Limb (tissue), 2 donors: ENCODE measurements around the gene TPO.

Source experiments
- DNase-seq, 2 donors: peaks; one replicate each; pipeline ENCODE4 v3.0.0-alpha.2; 2016; ENCODE audit errors: extremely low spot score in 2 of 2

Gene TPO

DNA sequence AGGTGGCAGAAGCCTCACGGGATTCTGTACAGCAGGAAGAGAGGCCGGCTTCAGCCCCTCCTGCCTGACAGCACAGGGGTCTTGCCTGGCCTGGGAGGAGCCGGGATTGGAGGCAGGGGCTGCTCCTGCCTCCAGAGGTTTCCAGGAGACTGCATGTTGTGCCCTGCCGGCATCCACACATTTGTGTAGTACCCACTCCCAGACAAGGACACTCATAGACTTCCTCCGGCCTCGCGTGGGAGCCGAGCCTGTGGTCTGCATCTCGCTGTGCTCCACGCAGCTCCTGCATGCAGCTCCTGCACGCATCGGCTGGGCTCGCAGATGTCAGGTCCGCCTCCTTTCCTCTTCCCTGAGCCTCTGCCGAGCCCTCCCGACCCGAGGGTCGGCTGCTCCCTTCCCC is 34.7 kb downstream of the TPO start:
- DNase-seq: no peak

DNA sequence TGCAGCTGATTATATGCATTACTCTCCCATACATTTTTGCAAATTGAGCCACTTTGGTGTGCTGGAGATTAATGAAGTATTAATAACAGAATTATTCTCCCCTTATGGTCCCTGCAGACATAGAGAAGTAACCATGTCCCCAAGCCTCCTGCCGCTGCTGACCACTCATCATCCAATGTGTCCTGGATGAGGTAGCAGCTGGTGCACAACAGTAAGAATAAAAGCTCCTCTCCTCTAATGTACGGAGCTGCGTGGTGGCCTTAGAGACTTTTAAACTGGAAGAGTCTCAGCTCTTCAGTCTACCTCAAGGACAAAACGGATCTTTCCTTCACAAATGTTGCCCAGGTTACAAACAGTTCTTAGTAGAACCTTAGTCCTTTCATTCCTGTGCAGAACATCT is 37.7 kb downstream of the TPO start:
- no peak for DNase-seq

DNA sequence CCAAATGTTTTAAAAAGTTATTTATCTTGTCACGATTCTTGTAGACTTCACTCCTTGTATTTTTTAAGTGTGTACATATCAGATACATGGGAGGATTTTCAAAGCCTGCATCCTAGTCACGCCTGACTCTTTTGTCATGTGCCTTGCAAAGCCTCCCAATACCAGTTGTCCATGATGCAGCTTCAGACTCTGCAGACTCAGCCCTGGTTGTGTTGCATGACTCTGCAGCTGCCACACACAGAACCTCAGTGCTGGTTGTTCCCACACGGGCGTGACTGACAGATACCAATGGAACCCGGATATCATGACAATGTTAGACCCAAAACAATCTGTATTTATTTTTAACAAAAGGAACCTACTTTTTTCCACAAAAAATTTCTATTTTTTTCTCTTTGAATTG is 38.2 kb downstream of the TPO start:
- DNase-seq: no peak

DNA sequence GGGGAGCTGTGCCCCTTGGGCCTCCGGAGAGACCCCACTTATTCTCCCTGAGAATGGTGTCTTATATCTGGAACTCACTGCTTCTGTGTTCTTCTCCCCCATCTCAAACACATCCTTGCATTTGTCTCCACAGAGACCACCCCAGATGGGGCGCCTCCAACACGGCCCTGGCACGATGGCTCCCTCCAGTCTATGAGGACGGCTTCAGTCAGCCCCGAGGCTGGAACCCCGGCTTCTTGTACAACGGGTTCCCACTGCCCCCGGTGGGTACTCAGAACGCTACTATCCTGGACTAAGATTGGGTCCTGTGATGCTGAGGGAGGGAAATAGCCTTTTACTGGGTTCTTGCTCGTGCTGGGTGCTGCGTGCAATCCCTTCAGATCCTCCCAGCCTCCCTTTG is 40.3 kb downstream of the TPO start:
- no peak for DNase-seq

DNA sequence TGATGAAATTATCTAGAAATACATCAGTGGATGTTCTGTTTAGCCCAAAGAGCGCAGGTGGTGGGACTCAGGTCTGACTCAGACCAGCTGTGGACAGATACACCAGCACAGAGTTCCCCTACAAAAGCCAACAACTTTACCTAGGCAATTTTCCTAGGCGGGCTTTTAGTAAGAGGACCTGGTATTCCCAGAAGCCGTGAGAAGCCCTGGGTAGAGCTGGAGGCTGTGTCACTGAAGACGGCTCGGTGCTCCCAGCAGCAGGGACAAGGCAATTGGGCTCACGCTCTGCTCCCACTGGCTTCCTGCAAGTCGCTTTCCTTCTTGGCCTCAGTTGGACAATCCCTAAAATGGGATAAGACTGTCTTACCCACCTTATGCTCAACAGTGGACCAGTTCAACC is 41.1 kb downstream of the TPO start:
- DNase-seq: no peak

DNA sequence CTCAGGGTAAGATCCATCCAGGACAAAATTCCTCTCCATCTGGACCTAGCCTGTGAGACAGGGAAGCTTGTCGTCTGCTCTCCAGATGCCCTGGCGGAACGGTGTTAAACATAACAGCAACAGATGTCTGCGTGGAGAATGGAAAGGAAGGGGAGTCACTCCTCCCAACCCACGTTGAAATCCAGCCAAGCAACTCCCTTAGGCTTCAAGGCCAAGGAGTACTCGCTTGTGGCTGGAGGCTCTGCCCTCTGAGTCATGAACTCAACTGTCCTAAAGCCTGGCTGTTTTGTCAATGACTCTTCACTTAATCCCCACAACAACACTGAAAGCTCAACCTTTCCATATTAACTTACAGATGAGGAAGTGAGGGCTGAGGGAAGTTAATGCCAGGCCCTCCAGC is 42.2 kb downstream of the TPO start:
- peak in 1 of 2 donors; percentile 1 for DNase-seq

DNA sequence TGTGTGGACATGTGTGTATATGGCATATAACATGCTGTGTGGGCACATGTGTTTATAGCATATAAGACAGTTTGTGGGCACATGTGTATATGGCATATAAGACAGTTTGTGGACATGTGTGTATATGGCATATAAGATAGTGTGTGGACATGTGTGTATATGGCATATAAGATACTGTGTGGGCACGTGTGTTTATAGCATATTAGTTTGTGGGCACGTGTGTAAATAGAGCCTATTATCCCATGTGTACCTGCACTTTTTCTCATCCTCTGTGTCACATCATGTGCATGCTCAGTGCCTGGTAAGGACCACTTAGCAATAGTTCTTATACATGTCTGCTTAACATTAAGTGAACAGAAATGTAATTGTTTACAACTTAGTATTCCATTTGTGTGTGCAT is 45.2 kb downstream of the TPO start:
- DNase-seq: no peak

DNA sequence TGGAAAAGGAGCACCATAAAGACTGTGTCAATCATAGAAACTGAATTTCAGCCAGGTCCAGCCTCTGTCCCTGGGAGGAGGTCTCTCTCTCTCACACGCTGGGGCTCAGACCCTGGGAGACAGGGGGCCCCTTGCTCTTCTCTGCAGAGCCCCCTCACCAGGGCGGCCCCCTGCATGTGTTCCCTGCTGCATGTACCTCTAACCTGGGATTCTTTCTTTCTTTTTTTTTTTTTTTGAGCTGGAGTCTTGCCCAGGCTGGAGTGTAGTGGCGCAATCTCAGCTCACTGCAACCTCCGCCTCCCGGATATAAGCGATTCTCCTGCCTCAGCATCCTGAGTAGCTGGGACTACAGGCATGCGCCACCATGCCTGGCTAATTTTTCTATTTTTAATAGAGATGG is 46.5 kb downstream of the TPO start:
- DNase-seq: no peak

DNA sequence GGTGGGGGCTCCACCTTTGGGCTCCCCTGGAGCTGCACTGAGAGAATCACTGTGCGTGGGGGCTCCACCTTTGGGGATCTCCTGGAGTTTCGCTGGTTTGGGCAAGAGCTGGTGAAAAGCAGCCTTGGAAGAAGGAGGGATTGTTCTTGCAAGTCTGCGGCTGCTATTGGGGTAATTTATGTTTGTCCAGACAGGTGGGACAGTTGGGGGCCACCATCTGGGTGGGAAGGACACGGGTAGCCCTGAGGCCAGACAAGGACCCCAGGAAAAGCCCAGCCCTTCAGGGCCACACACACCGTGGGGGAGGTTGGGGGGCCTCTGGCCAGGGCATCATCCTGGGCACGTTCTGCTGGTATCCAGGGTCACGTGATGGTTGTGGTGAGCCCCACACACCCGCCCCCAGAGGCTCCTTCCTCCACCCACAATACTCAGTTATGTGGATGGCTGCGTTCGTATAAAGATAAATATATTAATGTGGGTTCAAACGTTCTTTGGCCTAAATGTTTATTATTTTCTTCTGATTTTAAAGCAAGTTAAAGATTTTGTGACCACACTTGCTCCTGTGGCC is 47.7 kb downstream of the TPO start:
- no peak for DNase-seq

DNA sequence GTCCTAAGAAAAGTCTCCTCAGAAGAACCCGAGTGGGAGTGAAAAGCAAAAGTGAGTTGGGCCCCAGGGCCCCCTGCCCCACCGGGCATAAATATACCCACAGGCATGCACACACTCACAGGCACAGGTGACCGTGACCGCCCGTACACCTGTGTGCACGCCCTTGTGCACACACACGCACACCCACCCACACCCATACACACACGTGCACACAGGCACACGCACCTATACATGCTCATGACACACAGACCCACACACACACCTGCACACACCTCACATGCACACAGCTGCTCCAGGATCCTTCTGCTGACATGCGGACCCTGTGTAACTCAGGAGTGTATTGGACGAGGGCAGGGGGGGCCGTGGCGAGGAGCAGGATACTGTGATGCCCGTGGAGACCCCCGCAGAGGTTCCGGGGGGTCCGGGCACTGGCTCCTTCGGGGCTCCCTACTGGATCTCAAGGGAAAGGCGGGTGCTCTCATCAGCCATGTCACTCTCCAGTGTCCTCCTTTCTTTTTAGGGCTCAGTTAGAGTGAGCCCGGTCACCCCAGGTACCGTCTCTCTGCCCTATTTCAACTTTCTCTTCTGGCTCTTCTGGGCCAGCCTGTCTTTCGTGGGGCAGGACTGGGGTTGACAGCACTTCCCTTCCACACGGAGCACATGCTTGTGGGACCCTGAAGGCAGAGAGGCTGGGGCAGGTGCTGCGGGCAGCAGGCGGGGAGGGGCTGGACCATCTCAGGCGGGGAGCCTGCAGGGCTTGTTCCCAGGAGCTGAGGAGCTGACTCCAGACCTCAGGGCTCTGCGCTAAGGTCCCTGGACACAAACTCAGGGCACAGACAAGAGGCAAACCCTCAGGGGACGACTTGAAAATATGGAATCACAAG is 48.5 kb downstream of the TPO start:
- no peak for DNase-seq

DNA sequence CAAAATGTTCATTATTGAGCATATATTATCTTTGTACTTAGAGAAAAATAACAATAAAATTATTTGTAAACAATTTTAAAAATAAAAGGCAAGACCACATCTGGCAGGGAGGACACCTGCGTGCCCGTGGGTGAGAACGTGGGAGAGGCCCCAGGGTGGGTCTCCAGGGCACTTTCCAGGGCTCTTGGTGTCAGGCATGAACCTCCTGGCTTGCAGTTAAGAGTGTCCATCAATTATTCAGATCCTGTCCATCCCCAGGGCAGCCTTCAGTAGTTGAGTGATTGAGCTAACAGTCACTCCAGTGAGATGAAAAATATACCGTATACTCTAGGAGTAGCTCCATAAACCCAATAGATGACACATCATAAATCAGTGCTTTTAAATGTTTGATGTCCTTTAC is 49.7 kb downstream of the TPO start:
- no peak for DNase-seq

DNA sequence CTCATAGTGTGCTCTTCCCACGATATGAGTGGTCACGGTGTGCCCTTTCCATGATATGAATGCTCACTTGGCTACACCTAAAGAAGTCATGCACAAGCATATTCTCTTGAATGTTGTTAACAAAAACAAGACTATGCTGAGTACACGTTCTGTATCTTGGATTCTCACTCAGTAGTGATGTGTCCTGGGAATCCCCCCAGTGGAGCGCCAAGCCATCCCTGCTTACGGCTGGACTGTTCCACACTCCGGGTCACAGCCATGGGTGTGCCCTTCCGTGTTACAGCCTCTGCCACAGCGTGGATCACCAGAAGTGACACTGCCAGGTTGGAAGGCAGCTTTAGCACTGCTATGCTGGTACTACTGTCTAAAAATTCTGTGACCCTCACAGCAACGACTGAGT is 59.1 kb downstream of the TPO start:
- no peak for DNase-seq

DNA sequence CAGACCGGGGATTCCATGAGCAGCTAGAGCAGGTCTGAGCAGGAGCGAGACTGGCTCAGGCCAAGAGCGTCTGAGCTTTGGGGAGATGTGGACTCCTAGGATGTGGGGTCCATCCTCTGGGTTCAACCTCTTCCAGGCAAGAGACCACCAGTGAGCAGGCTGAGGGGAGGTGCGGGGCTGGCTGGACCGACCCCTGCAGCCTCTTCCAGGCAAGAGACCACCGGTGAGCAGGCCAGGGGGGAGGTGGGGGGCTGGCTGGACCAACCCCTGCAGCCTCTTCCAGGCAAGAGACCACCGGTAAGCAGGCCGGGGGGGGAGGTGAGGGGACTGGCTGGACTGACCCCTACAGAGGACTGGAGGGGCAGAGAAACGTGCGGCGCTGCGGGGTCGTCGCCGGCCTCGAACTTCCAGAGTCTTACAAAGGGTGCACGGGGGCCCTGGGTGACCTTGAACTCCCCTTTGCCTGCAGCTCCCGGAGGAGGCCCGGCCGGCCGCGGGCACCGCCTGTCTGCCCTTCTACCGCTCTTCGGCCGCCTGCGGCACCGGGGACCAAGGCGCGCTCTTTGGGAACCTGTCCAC is 63.4 kb downstream of the TPO start:
- no peak for DNase-seq

DNA sequence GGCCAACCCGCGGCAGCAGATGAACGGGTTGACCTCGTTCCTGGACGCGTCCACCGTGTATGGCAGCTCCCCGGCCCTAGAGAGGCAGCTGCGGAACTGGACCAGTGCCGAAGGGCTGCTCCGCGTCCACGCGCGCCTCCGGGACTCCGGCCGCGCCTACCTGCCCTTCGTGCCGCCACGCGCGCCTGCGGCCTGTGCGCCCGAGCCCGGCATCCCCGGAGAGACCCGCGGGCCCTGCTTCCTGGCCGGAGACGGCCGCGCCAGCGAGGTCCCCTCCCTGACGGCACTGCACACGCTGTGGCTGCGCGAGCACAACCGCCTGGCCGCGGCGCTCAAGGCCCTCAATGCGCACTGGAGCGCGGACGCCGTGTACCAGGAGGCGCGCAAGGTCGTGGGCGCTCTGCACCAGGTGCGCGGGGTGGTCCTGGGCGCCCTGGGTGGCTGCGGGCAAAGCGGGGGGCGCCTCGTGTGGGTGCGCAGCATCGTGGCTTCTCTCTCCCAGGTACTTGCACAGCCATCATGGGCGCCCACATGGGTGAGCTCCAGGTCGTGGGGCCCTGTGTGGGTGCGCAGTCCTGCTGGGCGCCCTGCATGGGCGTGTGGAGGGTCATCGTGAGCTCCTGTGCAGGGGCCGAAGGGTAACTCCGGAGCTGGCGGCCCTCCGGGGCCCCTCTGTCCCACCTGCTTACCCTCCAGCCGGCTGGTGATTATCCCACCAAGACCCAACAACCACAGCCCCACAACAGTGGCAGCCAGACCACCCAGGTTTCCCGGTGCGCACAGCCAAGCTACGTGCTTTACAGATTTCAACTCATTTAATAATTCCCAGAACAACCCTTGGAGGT is 64.2 kb downstream of the TPO start:
- no peak for DNase-seq

DNA sequence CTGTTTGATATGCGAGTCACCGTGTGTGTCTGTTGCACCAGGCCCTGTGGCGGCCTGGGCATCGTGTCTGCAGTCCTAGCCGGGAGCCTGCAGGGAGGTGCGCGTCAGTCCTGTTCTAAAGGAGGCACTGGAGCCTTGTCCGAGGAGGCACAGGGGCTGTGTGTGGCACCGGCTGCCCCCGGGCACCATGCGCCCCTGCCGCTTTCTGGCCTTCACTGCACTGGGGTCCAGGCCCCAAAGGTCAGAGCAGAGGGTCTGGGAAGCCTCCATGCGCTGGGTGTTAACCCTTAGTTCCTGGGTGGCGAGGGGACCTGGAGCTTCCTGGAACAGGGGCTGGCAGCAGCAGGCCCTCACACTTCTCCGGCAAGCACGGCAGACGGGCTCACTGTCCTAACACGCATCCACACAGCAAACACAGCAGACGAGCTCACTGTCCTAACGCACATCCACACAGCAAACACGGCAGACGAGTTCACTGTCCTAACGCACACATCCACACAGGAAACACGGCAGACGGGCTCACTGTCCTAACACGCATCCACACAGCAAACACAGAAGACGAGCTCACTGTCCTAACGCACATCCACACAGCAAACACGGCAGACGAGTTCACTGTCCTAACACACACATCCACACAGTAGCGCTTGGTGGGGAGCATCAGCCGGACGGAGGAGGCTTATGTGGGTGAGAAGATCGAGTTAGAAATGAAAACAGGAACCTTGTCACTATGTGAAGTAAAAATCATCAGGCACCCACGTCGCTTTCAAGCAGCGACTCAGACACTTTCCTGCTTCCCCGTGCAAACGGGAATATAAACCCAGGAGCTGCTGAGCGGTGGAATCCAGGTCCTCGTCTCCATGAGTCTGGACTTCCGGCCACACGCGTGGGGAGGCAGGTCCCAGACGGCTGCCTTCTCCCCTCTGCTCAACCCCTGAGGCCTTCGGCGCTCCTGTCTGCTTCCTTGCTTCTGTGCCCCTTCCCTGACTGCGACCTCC is 65.3 kb downstream of the TPO start:
- no peak for DNase-seq

DNA sequence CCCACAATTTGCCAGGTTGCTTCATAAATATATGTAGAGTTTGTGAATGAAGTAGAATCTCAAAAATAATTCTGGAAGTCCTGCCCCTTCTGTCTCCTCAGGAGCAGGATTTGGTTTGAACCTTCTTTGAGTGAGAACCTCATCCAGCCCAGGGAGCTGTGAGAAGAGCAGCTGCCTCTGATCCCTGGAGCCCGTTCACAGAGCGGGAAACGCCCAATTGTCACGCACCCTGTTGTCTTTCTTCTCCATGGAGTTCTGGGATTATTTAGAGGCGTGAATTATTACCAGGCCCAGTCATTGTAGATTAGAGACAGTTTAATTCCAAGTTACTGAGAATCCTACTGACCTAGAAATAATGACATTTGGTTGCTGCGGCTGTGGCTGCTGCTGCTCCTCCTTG is 66.1 kb downstream of the TPO start:
- no peak for DNase-seq

DNA sequence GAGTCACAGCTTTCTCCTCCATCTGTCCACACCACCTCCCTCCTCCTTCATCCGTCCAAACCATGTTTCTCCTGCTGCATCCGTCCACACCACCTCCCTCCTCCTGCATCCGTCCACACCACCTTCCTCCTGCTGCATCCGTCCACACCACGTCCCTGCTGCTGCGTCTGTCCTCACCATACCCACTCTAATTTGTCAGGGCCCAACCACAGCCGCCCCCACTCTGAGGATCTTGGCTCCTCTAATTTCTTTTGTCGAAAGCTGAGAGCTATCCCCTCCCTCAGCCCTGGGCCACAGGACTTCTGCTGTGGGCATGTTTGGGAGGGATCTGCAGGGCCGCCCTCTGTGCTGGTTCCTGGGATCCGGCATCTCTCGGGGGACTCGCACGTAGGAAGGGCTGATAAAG is 67.4 kb downstream of the TPO start:
- DNase-seq: no peak

DNA sequence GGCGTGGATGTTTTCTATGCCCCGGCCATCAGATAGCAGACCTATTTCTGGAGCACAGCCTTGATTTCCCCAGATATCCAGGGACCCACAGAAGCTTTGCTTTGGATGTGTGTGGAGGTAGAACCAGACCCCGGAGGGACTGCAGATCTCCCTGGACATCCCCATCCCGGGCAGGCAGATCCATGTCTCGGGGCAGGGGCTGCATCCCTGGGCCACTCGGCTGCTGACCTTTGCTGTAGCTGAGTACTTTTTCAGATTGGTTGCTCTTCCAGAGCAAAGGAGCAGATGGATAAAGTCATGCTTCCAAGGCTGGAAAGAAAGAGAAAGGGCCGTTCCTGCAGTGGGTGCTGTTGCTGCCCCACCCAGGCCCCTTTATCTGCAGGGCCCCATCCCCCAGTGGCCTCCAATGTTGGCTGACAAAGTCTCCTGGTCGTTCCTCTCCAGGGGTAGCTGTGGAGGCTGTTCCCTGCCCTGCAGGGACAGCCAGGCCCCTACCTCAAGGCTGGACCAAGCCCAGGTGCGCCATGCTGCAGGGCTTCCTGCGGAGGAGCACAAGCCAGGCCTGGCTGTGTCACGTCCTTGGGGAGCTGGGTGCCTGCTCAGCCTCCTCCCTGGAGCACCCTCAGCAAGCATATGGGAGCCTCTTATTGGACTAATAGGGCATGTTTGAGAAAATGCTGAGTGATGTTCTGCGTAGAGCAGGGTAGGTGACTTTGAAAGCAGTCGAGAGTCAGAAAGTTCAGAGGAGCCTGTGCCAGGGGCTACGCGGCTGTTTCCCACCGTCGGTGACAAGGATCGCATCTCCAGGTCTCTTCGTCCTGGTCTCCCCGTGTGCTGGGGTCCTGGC is 68.4 kb downstream of the TPO start:
- DNase-seq: no peak

DNA sequence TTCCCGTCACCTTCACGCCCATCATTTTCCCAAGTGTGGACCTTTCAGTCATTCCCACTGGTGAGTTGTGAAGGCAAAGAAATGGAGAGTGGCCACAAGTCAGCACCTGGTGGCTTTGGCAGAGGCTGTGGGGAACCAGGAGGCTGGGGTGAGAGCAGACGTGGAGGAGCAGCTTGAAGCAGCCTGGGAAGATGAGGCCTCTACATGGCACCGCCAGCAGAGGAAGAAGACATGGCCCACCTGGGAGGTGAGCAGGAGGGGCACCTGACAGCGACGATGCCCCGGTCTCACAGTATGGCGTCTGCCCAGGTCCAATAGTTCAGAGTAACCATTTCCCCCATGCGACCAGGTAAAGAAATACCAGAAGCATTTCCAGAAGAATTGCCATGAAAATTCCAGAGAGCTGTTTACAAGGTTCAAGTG is 69.0 kb downstream of the TPO start:
- no peak for DNase-seq

DNA sequence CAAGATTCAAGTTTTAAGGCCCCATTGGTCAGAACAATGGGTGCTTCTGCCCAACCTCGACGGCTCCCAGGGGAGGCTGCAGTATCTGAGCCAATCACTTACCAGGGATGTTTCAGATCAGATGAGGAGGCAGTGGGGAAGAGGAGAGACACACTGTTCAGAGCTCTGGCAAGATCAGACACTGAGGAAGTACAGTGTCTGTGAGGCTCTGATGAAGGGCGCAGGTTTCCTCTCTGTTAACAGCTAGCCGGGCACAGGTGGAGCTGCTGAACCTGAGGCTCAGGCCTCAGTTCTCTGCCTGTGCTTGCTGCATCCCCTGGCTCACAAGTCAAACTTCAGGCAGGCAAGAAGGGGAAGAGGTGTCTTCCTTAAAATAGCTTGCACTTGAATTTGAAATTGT is 69.7 kb downstream of the TPO start:
- no peak for DNase-seq
